Activated CD8-positive, alpha-beta memory T cell treated with anti-CD3 and anti-CD28 coated beads for 48 hours (primary cell): ENCODE results near the gene CCDC68.

Source experiments
- DNase-seq, 3 experiments: peaks; one replicate each; pipeline ENCODE4 v3.0.0-alpha.2; 2020; ENCODE audit warnings: low read depth in 2 of 3, low spot score in 2 of 3

CCDC68 gene

DNA sequence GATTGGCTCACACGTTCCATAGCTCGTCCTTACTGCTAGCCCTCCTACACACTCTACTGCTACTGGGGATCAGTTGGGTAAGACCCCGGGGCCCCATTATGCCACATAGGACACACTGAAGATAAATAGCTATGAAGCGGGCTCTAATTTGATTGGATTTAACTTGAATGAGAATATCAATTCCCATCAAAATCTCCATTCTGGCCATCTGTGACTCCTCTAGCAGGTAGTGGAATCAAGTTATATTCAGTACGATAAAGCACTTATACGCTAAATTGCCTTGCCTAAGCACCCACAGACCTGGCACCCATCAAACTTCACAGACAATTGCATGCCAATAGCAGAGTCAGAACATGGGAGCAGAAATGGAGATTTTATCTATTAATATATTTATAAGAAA is 39.8 kb downstream of the CCDC68 start:
- DNase-seq: no peak

DNA sequence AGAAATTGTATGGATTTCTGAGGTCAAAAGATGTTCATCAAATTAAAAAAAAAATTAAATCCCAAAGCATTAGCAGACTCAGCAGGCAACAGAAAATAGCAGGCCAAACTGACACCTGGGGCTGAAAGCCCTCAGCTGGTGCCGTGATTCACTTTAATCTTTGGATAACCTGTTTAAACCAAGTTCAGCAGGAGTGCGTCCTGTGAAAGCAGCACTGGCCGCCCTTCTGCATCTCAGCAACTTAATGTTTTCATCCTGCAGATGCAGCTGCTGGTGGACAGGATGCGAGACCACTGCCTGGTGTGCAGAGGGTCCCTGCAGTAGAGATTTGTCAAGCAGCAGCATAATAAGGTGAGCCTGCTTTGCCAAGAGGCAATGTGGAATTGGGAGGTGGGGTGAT is 41.2 kb downstream of the CCDC68 start:
- no peak for DNase-seq

DNA sequence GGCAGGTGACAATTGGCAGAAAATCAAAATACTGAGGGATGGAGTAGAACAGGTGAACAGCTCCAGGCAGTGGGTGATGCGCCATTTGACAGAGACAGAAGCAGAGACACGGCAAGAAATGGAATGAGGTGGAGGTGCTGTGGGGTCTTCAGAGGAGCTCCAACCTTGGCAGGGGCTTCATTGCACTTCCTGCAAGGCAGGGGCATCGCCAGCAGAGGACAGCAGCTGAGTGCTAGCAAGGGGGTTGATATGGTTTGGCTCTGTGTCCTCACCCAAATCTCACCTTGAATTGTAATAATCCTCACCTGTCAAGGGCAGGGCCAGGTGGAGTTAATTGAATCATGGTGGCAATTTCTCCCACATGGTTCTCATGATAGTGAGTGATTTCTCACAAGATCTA is 42.8 kb downstream of the CCDC68 start:
- no peak for DNase-seq

DNA sequence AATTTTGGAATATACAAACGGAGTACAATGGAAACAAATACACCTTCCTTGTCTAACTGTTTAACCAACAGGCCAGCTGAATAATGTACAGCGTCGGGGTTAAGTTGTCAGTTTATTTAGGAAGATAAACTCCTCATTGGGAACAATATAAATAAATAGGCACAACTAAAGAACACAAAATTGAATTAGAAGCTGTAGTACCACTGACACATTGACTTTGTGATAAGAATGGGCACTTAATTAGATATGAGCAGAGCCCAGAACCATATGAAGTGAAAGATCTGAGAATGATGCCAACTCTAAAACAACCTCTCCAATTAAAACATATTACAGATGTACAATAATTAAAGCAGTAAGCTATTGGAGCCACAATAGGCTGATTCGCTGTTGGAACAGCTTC is 44.4 kb downstream of the CCDC68 start:
- DNase-seq: no peak

DNA sequence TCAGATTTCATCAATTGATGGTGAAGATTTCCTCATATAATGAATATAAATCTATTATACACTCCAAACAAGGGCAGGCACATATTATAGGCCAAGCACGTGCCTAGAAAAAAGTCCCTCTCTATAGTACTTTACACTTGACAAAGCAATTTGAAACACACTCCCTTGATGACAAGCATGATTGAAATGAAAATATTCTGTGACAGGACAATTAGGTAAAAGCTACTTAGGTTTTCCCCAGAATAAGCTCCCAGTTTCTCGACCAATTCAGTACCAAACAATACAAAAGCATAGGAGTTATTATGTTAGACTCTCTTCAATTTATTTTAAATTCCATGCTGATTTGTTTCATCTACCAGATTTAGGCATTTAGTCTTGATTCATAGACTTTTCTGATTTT is 47.7 kb downstream of the CCDC68 start:
- no peak for DNase-seq

DNA sequence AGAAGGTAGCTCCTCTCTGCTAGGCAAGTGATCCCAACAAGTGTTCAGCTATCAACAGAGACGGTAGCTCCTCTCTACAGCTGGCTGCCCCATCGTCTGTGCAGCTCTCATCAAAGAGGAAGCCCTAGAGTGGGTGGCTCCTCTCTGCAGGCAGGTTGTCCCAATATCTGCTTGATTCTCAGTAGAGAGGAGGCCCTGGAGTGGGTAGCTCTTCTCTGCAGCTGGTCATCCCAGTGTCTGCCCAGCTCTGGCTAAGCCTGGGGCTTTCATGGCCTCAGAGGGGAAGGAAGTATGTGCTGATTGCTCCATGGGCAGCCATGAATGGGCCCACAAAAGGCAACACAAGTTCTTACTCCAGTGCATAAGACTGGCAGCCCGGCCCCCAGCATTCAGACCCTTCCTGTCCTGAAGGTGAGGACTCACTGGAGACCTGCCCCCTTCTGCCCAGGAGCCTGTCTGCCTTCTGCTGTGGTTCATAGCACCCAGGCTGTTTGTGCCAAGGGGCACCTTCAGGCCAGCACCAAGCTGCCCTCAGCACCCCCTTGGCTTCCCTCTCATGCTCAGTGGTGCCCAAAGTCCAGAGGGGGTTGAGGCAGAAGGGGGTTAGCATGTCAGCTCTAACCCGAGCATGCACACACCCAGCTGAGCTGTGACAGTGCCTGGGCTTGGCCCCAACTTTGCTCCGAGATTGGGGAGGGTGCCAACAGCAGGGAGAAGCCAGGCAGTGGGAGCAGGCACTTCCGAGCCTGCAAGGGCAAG is 48.9 kb downstream of the CCDC68 start:
- DNase-seq: no peak

DNA sequence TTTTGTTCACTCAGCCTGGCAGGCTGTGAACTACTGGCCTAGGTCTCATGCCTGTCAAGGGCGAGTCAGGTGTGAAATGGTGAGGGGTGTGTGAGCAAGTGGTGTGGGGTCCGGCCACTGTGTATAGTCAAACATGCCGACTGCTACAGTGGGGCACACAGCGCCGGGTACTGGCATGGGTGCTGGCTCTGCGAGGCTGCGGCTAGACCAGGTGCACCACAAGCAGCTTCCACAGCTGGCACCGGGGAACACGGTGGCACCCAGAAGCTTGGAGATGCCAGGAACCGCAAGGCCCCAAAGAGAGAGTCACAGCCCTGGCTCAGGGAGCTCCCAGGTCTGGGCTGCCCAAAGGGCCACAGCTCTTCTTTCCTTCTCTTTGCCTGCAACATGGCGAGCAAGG is 49.7 kb downstream of the CCDC68 start:
- DNase-seq: no peak

DNA sequence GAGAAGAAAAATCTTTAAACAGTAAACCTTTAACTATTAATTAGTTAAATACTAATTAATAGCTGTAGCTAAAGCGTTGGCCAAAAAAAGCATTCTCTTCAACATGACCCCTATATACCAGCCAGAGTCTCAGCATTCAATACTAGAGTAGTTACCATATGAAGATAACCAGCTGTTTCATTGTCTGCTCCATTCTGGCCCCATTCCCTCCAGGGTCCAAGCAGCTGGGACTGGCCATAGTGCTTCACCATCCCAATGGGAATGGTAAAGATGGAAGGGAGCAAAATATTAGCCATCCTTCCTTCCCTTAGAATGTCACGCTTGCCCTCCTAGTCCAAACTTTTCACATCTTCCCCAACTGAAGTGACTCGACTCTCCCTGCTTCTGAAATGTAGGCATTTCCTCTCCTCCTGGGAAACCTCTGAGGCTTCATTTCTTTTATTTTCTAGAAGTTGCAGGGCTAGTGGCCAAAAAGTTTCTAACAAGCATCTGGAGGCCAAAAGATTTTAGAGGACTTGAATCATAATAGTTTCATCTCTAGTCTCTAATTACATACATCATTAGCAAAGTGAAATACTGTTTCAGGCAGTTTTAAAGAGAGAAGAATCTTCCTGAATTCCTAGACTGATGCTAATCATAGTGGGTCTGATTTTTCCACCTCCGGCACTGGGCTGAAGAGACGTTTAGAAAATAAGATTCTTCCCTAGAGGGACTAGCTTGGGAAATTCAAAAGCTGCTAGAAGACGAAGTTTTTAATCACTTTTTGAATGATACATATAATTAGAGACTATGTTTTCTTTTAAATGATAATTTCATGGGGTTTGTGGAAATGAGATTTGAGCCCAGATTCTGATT is 52.7 kb downstream of the CCDC68 start:
- DNase-seq: no peak

DNA sequence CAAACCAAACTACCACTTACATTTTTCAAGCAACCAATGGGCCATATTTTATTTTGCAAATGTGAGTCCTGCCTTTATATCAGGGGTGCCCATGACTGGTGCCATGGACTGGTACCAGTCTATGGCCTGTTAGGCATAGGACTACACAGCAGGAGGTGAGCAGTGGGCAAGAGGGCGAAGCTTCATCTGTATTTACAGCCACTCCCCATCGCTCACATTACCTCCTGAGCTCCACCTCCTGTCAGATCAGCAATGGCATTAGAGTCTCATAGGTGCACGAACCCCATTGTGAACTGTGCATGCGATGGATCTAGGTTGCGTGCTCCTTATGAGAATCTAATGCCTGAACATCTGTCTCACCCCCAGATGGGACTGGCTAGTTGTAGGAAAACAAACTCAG is 53.6 kb downstream of the CCDC68 start:
- no peak for DNase-seq

DNA sequence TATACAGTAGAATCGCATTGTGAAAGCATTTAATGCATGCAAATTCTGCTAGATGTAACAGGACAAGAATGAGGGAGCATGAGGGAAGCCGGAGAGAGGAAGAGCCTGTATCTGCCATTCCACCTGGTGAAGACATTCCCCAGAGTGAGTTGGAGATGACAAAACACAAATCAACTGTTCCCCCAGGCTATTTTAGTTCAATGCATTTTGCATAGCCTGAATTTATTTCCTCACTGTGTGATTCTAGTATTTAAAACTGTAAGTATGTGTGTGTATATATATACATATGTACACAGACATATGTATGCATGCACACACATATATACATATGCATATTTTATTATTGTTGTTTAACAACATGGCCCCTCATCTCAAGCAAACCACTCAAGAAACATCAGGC is 54.7 kb downstream of the CCDC68 start:
- no peak for DNase-seq

DNA sequence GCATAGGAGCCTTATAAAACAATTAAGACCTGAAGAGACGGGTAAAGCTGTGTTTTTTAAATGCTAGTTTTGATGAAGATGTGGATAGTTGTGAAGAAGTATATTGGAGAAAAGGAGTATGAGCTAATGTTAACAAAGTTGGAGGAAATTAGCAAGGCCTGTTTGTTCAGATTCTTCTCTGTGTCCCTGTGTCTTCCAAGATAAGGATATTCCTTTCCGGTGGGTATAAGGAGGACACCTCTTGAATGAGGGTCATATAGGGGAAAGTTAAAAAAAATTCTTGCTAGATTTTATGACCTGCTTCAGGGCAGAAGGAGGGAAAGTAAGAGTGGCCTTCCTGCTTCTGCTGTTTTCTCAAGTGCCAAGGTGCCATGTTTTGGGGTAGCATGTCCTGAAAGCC is 59.0 kb downstream of the CCDC68 start:
- no peak for DNase-seq

DNA sequence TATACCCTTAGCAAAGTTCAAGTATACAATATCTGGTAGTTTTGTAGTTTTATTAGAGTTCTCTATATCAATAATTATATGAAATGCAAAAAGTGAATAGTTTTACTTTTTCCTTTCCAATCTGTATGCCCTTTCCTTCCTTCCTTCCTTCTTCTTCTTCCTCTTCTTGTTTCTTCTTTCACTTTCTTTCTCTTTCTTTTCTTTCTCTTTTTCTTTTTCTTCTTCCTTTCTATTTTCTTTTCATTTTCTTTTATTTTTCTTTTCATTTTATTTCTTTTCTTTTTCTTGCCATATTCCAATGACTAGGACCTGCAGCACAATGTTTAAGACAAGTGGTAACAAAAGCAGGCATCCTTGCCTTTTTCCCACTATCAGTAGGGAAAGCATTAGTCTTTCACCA is 59.8 kb downstream of the CCDC68 start:
- no peak for DNase-seq

DNA sequence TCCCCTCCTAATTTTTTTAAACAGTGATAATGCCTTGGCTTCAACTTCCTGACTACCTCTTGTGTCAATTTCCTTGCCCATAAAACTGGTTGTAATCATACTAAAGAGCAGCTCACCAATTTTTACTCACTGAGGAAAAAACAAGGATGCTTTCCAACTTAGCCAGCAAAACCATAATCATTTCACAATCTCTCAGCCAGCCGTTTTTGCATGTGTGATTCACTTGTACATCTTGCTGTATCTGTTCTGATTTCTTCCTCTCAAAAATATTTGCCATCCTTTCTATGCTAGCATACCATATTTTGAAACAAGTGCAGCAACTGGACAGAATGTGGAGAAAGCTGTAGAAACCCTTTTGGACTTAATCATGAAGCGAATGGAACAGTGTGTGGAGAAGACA is 70.3 kb downstream of the CCDC68 start:
- no peak for DNase-seq

DNA sequence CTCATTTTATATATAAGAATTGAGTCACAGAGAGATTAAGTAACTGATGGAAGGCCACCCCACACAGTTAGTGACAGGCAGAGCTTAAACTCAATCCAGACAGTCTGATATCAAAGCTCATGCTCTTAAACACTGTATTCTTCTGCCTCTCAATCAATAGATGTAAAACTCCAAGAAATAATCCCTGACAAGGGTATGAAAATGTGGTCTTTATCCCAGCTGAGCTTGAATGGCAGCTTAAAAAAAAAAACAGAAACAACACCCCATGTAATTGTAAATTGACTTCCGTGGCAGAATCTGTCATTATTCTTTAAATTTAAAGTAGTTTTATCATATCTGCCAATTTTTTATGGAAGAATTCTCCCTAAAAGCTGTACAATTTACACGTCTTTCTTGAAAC is 70.9 kb downstream of the CCDC68 start:
- no peak for DNase-seq

DNA sequence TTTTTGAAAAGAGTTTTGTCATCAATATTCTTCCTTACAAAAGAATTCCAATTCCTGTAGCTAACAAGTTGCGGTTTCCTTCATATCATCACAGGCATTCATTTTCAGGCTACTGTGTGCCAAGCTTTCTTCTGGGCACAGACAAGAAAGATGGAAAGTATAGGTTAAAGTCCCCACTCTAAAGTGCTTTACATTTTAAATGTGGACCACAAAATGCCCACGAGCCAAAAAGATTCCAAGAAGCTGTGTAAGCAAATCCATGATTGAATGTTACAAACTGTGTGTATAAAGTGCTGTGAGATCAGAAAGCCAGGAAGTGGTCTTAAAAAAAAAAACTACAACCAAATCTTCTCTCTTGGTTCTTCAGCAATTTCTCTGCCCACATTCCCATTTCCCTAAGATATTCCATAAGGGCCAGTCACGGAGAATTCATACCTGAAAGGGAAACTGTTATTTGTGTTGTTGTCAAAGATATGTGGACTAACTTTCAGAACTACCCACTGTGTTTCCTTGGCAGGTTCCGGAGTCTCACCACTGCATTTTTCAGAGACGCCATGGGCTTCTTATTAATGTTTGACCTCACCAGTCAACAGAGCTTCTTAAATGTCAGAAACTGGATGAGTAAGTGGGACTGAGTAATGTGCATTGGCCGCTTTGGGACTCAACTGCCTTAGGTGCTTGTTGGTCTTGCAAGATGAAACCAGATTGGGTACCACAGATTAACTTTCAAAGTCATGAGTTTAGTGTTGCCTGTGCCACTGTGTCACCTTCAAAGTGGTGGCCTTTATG is 75.3 kb downstream of the CCDC68 start:
- DNase-seq: no peak

DNA sequence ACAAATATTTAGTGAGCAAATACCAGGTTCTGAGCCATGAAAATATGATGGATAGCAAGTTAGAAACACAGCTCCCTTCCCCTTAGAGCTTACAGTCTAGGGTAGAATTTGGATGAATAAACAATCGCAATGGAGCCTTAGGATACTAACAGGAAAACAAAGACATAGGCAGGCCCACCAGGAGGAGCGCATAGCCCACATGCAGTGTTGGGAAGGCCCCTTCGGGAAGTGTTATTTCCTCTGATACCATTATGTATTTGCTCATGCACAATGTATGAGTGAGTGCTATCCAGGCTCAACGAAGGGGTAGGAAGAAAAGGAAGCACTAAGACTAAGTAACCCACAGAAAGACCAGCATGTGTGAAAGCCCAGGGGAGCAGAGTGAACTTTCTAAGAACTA is 76.9 kb downstream of the CCDC68 start:
- no peak for DNase-seq

DNA sequence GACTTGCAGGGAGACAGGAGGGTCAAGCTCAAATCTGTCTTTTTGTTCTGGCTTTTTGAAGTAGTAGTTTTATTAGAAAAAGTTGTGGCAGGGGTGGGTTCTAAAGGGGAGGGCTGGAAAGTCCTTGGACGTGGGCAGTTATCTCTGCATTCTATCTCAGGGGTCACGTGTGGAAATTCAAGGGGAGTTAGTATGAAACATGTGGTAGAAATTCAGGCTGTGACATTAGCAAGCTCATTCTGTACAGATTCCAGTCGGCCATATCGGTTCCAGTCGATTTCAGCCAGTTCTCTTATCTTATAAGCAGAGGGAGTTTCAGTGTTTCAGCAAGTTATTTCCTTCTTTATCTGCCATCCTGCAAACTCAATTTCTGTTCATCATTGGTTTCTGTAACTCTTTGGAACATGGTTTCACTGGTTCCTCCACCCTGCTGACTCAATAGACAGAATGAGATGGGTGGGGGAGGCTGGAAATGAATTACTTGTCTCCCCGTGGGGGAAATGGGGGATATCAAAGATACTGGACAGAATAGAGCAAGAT is 78.0 kb downstream of the CCDC68 start:
- DNase-seq: no peak

DNA sequence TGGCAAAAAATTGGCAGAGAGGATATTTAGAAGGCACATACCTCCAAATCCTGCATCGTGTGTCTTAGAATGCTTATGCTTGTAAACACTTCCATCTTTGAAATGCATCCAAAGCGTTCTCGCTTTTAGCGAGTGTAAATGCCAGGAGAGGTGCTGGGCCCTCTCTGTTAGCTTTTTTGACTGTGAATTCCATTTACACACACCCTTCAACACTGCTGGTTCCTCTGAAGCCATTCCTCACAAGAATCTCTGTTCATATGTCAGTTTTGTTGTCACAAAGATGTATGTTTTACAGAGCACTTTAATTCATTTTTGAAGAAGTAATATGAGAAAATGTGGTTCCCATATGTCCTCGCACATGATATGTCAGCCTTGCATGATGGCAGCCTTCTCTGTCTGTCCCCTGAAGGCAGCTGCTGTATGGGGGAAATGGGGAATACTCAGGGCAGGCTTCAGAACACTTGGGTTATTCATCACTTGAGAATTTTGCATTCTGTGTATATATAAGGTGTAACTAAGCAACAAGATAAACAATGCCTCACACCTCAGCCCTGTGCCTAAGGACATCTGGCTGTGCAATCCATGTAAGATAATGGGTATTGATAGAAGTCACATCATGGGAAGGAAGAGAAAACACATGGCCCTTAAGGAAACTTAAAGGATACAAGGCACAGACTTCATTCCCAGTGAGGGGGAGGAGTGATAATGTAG is 78.7 kb downstream of the CCDC68 start:
- DNase-seq: no peak

DNA sequence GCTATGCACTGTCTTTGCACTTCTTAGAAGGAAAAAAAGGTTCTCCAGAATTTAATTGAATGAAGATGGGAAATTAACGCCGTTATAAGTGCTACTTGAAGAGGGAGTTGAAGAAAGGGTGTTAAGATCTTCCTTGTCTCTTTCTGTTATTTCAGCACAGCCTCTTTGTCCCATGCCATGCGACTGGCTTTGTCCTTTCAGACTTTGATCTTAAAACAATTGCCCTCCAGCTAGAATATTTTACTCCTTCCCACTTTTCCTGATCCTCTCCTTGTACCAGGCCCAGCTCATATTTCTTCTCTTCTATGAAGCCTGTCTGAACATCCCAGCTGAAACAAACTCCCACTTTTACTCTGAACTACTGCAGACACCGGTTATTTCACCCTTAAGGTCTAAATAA is 79.6 kb downstream of the CCDC68 start:
- DNase-seq: no peak

DNA sequence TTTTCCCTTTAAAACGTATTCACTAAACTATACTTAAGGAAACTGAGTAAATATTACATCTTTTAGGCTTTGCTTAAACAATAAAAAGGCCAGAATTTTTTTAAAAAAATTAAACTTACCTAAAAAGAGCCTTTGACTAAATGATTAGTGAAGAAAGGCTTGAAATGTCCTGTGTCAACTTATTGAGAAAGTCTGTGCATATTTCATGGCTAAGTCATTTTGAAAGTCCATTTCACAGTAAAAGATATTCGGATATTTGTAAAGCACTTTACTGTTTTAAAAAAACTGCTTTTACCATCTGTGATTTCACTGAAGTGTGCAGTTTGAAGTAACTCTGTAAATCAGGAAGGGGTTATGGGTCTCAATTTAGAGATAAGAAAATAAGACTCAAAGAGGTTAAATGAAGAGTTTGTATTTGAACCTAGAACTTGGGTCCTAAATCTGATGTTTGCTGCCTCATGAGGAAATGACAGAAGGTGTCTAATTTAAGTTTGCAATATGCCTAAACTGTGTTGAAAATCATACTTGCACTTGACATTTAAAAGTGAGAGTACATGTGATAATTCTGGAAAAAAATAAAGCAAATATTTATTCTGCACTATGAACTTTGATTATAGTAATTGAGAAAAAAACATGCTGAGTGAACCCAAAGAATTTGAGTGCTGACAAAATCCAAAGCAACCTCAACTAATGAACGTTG is 80.5 kb downstream of the CCDC68 start:
- DNase-seq: no peak
